DMS53 treated with DMSO at 0.1 percent for 48 hours (cell line): Measurements from ENCODE around the gene ADSS1.
"Not testable (repeated sequence)": the region's sequence is repeated elsewhere in the genome, so short reads cannot be mapped to it uniquely, and the experiment has no call there.

Experiments
- DNase-seq: peaks from one replicate; lab custom pipeline; 2025; ENCODE audit not compliant: unreplicated experiment; lab: John Stamatoyannopoulos, UW

ADSS1 gene

DNA sequence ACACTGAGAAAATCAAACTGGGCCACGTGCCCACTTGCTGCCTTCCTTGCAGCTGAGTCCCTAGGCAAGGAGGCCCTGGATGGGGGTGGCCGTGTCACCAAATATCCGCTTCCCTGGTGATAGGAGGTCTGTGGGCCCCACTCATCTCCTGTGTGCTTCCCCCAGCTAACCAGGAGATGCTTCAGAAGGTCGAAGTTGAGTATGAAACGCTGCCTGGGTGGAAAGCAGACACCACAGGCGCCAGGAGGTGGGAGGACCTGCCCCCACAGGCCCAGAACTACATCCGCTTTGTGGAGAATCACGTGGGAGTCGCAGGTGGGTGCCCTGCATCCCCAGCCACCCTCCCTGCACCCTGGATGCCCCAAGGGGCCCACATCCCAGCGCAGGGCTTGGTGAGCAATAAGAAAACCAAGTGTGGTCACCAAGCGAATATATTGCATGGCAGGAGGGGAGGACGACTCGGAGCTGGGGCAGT is 22.1 kb downstream of the ADSS1 start:
- no peak for DNase-seq

DNA sequence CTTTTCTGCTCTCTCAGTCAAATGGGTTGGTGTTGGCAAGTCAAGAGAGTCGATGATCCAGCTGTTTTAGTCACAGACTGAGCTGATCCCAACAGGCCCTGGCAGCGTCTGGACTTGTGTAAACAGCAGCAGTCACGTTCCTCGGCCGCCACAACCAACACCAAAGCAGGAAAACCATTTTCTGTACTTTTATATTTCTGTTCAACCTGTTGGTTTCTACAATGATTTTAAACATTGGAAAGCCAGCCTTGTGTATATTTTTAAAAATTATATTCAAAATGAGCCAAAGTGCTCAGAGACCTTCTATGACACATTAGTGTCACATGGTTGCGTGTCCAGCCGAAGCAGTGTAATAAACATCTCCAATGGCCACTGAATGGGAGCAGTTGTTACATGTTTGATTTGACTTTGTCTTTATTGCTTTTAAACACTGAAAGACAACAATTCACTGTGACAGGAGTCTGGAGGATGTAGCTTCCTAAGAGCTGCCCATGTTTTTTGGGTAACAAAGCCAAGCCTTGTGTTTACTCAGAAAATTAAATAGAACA is 23.0 kb downstream of the ADSS1 start:
- no peak for DNase-seq

DNA sequence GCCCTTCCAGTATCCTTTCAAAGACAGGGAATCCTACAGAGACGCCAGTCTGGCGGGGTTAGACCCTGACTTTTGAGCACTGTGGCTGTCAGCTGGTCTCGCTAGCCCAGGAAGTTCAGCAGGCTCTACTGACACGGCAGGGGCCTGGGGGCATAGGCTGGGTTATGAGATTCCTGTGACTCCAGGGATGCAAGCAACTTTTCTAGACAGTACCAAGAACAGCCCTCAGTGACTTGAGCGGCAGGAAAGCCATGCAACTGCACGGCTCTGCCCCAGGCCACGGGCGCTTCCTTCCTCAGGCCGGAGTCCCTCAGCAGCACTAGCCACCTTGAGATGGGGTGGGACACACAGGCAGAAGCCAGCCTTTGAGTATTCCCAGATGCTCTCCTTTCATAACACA is 23.8 kb downstream of the ADSS1 start:
- no peak for DNase-seq

DNA sequence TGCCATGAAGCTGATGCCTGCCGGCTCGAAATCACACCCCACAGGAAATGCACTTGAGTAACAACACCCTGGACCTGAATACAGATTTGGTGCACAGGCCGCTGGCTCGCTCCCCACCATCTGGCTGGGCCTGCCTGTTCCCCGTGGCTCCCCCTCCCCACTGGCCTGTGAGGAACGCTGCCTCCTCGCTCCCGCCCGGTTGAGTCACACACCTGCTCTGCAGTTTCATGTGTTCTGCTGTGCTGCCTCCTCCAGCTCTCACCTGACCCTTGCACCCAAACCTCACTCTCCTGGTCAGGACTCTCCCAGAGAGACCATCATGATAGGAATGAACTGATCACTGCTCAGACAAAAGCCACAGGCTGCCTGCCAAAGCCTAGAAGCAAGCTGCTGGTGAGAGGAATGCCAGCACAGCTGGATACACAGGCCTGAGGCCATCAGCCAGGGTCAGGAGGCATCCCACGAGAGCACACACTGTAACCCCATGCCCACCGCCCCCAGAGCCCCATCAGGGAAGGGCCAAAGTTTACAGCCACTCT is 25.2 kb downstream of the ADSS1 start:
- DNase-seq, result no peak

DNA sequence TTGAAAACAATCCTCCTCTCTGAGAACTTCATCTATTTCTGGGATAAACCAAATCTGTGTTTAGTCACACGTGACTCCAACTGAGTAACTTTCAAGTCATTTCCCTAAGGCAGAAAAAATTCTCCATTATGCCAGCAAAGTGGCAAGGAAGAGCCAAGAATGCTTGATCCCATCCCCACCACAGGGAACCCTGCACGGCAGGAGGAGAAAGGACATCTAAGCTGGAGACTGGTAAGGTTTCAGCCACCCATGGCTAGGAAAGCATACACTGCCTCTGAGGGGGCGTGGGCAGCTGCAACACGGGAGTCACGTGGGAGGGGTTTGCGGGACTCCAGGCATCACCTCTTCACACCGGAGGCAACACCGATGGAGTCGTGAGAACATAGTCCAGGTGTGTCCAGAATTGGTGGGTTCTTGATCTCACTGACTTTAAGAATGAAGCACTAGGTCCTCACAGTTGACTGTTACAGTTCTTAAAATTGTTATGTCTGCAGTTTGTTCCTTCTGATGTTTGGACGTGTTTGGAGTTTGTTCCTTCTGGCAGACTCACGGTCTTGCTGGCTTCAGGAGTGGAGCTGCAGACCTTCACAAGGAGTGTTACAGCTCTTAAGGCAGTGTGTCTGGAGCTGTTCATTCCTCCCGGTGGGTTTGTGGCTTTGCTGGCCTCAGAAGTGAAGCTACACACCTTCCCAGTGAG is 26.2 kb downstream of the ADSS1 start:
- DNase-seq, result no peak

DNA sequence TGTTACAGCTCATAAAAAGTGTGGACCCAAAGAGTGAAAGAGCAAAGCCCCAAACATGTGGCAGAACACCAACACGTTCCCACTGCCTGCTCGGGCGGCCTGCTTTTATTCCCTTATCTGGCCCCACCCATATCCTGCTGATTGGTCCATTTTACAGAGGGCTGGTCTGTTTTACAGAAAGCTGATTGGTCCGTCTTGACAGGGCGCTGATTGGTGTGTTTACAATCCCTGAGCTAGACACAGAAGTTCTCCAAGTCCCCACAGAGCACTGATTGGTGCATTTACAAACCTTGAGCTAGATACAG is 26.7 kb downstream of the ADSS1 start:
- DNase-seq, result not testable (repeated sequence)

DNA sequence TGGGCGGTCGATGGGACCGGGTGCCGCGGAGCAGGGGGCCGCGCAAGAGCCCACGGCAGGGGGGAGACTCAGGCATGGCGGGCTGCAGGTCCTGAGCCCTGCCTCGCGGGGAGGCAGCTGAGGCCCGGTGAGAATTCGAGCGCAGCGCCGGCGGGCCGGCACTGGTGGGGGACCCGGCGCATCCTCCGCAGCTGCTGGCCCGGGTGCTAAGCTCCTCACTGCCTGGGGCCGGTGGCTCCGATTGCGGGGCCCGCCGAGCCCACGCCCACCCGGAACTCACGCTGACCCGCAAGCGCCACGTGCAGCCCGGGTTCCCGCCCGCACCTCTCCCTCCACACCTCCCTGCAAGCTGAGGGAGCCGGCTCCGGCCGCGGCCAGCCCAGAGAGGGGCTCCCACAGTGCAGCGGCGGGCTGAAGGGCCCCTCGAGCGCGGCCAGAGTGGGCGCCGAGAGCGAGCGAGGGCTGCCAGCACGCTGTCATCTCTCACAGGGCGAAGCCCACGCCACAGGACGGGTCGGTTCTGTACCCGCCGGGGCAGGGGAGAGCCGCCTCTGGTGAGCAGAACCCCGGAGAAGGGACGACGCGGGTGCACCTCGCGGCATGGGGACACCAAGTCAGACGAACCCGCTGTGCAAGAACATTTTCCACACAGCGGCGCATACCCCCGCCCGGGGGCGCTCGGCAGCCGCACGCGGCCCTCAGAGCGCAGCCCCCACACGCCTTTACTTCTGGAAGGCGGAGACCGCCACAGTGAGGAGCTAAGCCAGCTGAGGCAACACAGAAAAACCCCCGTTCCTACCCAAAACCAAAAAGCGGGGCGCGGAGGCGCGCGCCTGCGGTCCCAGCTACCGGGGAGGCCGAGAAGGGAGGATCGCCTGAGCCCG is 27.8 kb downstream of the ADSS1 start:
- DNase-seq, result no peak

DNA sequence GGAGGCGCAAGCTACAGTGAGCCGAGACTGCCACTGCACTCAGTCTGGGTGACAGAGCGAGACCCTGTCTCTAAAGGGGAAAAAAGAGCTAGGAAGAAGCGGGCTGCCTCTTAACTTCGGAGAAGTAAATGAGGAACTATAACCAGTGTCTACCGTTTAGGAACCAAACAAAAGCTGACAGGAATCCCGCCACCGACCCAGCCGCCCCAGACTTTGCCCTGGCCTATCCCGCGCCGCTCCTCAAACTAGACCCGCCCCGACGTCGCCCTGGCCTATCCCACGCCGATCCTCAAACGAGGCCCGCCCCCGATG is 28.4 kb downstream of the ADSS1 start:
- DNase-seq, result no peak

DNA sequence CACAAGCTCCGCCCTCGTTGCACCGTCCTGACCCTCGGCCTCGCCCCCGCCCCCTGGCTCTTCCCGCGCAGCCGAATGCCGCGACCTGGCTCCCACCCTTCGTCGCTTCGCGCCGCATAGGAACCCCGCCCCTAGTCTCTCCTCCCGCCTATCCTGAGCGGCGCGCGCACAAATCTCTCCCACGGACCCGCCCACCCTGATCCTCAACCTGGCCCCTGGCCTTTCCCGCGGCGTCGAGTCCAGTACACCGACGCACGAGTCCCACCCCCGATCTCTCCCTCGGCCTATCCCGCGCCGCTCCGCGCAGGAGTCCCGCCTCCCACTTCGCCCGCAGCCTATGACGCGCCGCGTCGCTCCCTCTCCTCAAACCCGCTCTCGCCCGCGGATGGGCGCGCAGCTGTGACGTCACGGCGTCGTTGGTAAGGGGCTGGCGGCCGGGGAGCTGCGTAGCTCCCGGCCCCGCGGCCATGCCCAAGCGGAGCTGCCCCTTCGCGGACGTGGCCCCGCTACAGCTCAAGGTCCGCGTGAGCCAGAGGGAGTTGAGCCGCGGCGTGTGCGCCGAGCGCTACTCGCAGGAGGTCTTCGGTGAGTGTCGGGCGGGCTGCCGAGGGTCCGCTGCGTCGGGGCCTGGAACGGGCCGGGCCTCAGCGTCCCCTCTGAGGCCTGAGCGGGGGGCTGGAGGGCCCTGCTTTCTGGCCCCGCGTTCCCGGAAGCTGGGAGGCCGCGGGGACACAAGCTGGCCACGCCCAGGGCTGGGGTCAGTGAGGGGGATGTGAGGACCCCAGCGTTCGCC is 28.9 kb downstream of the ADSS1 start, which contains the start of gene SIVA1:
SIVA1 (plus strand) TSS at position 413 of the 793 bp plus-strand sequence; CDS start at position 468, 55 bp downstream.
- peak; percentile 94 for DNase-seq

DNA sequence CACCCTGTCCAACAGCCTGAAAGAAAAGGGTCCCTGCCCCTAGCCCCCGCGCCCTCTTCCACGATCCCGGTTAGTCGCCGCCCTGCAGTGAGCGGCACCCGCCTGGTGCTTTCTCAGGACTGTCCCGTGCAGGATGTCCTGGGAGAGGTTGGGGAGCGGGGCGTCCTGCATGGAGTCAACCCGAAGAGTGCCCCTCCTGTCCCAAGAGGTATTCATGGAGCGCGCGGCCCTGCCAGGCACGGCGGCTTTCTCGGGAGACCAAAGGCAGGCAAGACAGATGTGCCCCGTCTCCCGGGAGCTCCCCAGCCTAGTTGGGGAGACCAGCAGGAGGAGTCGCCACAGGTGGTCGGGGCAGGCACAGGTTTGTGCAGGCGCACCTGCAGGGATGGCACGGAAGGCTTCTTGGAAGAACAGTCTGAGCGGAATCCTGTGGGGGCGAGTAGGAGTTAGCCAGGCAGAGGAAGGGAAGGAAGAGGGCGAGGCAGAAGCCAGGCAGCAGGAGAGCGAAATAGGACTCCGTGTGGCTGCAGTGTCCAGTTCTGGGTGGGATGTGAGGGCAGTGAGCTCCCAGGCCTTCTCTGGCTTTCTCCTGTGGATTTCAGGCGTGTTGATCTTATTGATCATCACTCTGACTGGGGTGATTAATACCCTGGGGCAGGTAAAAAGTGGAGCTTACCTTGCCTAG is 29.6 kb downstream of the ADSS1 start:
- DNase-seq, result no peak

DNA sequence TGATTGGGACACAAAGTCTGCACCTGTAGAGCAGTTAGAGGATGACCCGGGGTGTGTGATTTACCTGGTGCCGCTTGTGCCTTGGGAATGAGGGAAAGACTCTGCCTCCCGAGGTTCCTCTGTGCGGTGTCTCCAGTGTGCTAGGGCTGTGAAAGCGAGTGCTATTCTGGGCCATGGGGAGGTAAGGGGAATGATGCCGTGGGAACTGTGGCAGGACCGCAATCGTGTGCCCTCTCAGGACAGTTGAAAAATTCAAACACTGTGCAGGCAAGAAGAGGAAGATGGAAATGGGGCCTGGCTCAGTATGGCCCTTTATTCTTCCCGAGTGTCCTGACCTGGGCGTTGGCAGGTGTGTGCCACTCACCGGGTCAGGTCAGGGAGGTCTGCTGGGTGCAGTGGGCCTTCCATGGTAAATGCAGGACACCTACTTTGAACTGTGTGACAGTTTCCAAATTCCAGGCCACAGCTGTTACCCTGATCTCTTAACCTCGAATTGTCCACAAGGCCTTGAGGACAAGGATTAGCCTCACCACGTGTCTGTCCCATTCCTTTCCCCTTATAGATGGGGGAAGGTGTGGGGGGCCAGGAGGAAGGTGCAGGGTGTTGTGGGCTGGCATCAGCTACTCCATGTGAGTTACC is 30.3 kb downstream of the ADSS1 start:
- DNase-seq, result no peak

DNA sequence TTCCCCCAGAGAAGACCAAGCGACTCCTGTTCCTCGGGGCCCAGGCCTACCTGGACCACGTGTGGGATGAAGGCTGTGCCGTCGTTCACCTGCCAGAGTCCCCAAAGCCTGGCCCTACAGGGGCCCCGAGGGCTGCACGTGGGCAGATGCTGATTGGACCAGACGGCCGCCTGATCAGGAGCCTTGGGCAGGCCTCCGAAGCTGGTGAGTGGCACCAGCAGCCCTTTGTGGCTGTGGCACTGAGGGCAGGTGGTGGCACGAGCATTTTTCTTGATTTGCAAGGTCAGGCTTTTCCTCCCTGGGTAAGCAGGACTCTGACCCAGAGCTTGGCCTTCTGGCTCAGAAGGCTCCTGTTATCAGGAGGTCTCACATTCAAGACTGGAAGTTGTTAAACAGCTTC is 31.6 kb downstream of the ADSS1 start:
- no peak for DNase-seq

DNA sequence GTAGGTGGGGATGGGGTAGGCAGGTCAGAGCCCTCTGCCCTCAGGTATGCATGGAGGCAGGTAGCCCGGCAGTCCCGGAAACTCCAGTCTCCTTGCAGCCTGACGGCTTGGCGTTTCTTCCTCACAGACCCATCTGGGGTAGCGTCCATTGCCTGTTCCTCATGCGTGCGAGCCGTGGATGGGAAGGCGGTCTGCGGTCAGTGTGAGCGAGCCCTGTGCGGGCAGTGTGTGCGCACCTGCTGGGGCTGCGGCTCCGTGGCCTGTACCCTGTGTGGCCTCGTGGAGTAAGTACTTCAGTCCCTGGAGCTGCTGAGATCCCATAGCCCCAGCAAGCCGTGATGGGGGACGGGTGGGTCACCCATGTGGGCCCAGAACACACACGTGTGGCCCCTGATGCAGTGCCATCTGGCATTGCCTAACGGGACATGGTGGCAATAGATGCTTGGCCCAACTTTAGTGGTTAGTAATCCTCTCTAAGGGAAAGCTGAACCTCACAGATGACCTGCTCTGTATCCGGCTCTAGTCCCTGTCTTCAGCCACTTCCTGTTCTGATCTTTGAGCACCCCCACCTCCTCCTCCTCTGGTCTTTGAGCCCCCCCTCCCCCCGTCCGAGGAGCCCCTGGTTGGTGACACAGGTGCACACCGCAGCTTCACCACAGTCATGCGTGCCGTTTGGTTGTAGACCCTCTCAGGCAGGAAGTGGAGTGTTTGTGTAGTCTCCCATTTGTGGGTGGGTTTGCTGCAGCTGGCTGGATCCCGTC is 32.6 kb downstream of the ADSS1 start:
- DNase-seq, result no peak

DNA sequence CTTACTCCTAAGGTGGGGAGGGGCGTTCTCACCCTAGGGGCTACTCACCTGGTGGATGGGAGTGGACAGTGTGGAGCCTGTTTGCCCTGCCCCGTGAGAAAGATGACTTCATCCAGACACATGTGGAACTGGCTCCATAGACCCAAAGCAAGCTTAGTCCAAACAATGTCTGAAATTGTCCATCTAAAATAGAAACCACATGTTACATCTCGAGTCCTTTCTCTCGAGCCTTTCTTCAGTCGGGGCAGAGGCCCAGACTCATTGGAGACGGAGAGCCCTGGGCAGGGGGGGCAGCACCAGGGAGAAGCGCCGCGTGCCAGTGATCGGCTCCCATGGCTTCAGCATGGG is 33.2 kb downstream of the ADSS1 start:
- no peak for DNase-seq

DNA sequence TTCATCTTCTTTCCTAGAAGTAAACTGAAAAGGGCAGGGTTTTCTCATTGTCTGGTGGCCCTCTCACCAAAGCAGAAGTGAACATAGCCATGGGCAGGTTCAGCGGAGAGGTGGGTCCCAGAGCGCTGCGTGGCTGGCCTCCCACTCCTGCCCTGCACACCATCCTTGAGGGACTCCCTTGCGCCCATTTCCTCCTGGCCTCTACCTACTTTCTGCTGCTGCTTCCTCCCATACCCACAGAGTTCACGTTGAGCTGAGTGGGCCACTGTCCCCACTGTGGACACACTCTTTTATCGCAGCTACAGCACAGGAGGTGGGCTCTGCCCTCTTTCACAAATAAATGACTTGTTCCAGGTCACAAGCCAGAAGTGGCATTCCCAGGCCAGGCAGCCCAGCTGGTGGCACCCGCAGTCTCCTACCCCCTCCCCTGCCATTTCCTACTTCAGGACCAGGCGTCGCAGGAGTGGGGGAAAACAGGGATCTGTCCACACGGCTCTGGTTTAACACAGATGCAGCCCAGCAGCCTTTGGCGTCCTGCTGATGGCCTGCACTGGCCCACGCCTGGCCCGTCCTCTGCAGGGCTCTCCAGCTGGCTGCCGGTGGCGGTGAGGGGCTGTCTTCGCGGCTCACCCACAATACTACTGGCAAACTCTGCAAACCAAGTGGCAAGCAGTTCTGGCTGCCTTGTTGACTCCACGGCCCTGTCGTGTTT is 33.8 kb downstream of the ADSS1 start:
- DNase-seq, result no peak

DNA sequence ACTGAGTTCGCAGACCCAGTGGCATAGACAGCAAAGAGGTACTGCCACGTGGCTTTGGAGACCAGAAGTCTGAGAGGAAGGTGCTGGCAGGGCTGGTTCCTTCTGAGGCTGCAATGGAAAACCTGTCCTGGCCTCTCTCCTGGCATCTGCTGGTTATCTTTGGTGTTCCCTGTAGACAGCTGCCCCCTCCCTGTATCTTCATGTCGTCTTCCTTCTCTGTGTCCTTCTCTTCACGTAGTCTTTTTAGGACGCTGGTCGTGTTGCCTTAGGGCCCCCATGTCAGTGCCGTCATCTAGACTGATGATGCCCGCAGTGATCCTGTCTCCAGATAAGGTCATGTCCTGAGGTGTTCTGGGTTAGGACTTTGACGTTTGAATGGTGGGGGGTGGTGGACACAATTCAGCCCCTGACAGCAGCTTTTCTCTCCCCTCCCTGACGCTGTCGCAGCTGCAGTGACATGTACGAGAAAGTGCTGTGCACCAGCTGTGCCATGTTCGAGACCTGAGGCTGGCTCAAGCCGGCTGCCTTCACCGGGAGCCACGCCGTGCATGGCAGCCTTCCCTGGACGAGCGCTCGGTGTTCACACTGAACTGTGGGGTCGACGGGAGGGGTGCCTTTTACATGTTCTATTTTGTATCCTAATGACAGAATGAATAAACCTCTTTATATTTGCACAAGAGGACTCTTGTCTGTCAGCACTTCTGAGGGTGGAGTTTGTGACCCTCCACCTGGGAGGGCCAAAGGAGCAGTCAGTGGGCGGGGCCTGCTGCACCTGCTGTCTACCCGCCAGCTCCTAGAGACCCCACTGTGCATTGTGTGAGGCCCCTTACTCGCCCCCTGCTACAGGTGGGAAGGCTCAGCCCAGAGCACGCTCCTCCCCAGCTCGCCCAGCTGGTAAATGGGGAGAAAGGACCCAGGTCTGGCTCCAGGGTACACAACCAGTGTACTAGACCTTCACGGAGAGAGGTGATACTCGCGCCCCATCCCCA is 35.2 kb downstream of the ADSS1 start:
- DNase-seq, result no peak

DNA sequence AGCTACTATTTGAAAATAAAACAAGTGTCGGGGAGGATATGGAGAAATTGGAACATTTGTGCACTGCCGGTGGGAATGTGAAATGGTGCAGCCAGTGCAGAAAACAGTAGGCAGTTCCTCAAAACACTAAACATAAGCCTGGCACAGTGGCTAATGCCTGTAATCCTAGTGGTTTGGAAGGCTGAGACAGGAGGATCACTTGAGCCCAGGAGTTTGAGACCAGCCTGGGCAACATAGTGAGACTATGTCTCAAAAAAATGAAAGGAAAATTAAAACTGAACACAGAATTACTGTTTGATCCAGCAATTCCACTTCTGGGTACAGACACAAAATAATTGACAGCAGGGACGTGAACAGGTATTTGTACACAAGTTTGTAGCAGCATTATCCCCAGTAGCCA is 41.5 kb downstream of the ADSS1 start:
- DNase-seq, result no peak
